Measurements from ENCODE around the gene PDZD8. TPM values are rescaled to one million over a fixed set of nuclear protein-coding genes. Genes with fewer than 3 reads are reported as not detected.

Gene PDZD8
- polyA plus RNA-seq, 1 experiment: 33.2 TPM

GRCh38 chr10:117374506-117375359 lies 507 bp downstream of the PDZD8 start:
- DNase-seq (ENCODE audit: low read depth, low spot score): no peak
- ChIA-PET CTCF (interaction anchor here (1.0 to 1.6 kb wide), 2 partner anchors 55 to 158 kb away, joined by 5 to 9 read pairs; no protein-coding TSS in a partner anchor), POLR2A (interaction anchor here (0.5 kb wide), 1 partner anchor 1596 kb away, joined by 3 read pairs; no protein-coding TSS in a partner anchor)
- TF ChIP-seq CTCF (IDR thresholded peaks at IDR 0.05; ENCODE audit: low read depth, low read length): no peak
- peak overlapping the region; percentile 87 for H3K4me3 ChIP-seq (ENCODE audit: low read depth, low read length)
- H3K27ac ChIP-seq (ENCODE audit: low read depth, low read length): peak overlapping the region; percentile 61
- peaks cover 4% of the 10 kb centered on the region; the same call in 1 of the 2 replicates for H3K9me3 ChIP-seq (ENCODE audit: control insufficient read depth, insufficient read depth, low read length)
- peaks cover 9% of the 10 kb centered on the region for H3K27me3 ChIP-seq (ENCODE audit: control insufficient read depth, insufficient read depth, low read length)

- peaks cover 4% of the 10 kb centered on the region; the same call in 1 of the 2 replicates for H3K9me3 ChIP-seq (ENCODE audit: control insufficient read depth, insufficient read depth, low read length)
- POLR2A ChIA-PET: interaction anchor here (0.5 to 0.7 kb wide), 2 partner anchors 22 to 1597 kb away, joined by 3 to 4 read pairs; no protein-coding TSS in a partner anchor
- TF ChIP-seq CTCF (IDR thresholded peaks at IDR 0.05; ENCODE audit: low read depth, low read length): no peak
- CTCF ChIA-PET: interaction anchor here (1.0 to 1.6 kb wide), 2 partner anchors 54 to 157 kb away, joined by 5 to 9 read pairs; no protein-coding TSS in a partner anchor
- peaks cover 2% of the 10 kb centered on the region for H3K27me3 ChIP-seq (ENCODE audit: control insufficient read depth, insufficient read depth, low read length)
- DNase-seq (ENCODE audit: low read depth, low spot score): no peak
- peak overlapping the region; percentile 57 for H3K27ac ChIP-seq (ENCODE audit: low read depth, low read length)
- H3K4me3 ChIP-seq (ENCODE audit: low read depth, low read length): peak overlapping the region; percentile 87
Observed at GRCh38 chr10:117373823-117374505, 1.3 kb downstream of the PDZD8 start.

- ChIA-PET CTCF (interaction anchor here (0.9 to 1.1 kb wide), 2 partner anchors 48 to 152 kb away, joined by 3 read pairs; no protein-coding TSS in a partner anchor), POLR2A (no interaction called here)
- H3K27me3 ChIP-seq (ENCODE audit: control insufficient read depth, insufficient read depth, low read length): no peaks in the 10 kb centered on the region
- no peak for TF ChIP-seq CTCF (IDR thresholded peaks at IDR 0.05; ENCODE audit: low read depth, low read length)
- H3K27ac ChIP-seq (ENCODE audit: low read depth, low read length): no peak overlapping the region
- DNase-seq (ENCODE audit: low read depth, low spot score): no peak
- H3K4me3 ChIP-seq (ENCODE audit: low read depth, low read length): no peak overlapping the region
- no peaks in the 10 kb centered on the region for H3K9me3 ChIP-seq (ENCODE audit: control insufficient read depth, insufficient read depth, low read length)
Observed at GRCh38 chr10:117370205-117370604, 5.0 kb downstream of the PDZD8 start.

GRCh38 chr10:117367718-117368117 lies 7.5 kb downstream of the PDZD8 start:
- TF ChIP-seq CTCF (IDR thresholded peaks at IDR 0.05; ENCODE audit: low read depth, low read length): no peak
- Histone ChIP-seq H3K27ac (ENCODE audit: low read depth, low read length) (no peak overlapping the region), H3K9me3 (ENCODE audit: control insufficient read depth, insufficient read depth, low read length) (no peaks in the 10 kb centered on the region), H3K4me3 (ENCODE audit: low read depth, low read length) (no peak overlapping the region), H3K27me3 (ENCODE audit: control insufficient read depth, insufficient read depth, low read length) (no peaks in the 10 kb centered on the region)
- CTCF ChIA-PET: interaction anchor here (0.7 to 2.1 kb wide), 4 partner anchors 12 to 193 kb away, joined by 3 to 10 read pairs (median 4); no protein-coding TSS in a partner anchor
- POLR2A ChIA-PET: no interaction called here
- DNase-seq (ENCODE audit: low read depth, low spot score): no peak
